ENCODE results near the gene HYDIN.
"Not testable (repeated sequence)": the region's sequence is repeated elsewhere in the genome, so short reads cannot be mapped to it uniquely, and the experiment has no call there.

DNA sequence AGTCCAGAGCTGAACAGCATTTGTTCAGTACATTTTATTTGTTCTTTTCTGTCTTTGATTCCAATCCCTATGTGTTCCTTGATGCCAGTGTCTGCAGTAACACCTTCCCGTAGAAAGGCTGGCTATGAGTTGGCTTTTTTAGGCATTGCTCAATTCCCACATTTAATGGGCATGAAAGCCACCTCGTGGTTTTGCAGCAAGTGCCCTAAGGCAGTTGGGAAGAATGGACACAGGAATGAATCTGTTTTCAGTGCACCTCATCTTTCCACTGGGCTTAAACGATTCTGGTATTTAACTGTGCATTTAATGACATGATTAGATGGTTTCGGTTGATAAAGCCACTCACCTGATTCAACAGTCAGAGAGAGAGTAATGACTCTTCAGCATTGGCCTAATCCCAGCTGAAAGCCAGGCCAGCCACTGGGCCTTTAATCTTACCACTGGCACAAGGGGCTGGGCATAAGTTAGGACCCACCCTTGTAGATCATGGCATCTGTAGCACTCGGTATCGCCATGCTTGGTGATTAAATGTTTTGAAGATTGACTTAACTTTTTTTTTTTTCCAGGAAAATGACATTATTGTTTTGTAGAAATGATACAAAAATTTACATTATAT lies 211.3 kb downstream of the HYDIN start:
- TF ChIP-seq, protein P1, sequence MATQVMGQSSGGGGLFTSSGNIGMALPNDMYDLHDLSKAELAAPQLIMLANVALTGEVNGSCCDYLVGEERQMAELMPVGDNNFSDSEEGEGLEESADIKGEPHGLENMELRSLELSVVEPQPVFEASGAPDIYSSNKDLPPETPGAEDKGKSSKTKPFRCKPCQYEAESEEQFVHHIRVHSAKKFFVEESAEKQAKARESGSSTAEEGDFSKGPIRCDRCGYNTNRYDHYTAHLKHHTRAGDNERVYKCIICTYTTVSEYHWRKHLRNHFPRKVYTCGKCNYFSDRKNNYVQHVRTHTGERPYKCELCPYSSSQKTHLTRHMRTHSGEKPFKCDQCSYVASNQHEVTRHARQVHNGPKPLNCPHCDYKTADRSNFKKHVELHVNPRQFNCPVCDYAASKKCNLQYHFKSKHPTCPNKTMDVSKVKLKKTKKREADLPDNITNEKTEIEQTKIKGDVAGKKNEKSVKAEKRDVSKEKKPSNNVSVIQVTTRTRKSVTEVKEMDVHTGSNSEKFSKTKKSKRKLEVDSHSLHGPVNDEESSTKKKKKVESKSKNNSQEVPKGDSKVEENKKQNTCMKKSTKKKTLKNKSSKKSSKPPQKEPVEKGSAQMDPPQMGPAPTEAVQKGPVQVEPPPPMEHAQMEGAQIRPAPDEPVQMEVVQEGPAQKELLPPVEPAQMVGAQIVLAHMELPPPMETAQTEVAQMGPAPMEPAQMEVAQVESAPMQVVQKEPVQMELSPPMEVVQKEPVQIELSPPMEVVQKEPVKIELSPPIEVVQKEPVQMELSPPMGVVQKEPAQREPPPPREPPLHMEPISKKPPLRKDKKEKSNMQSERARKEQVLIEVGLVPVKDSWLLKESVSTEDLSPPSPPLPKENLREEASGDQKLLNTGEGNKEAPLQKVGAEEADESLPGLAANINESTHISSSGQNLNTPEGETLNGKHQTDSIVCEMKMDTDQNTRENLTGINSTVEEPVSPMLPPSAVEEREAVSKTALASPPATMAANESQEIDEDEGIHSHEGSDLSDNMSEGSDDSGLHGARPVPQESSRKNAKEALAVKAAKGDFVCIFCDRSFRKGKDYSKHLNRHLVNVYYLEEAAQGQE (IDR thresholded peaks at IDR 0.05; ENCODE audit: unreplicated experiment) = not testable (repeated sequence)
- TF ChIP-seq, protein P2, sequence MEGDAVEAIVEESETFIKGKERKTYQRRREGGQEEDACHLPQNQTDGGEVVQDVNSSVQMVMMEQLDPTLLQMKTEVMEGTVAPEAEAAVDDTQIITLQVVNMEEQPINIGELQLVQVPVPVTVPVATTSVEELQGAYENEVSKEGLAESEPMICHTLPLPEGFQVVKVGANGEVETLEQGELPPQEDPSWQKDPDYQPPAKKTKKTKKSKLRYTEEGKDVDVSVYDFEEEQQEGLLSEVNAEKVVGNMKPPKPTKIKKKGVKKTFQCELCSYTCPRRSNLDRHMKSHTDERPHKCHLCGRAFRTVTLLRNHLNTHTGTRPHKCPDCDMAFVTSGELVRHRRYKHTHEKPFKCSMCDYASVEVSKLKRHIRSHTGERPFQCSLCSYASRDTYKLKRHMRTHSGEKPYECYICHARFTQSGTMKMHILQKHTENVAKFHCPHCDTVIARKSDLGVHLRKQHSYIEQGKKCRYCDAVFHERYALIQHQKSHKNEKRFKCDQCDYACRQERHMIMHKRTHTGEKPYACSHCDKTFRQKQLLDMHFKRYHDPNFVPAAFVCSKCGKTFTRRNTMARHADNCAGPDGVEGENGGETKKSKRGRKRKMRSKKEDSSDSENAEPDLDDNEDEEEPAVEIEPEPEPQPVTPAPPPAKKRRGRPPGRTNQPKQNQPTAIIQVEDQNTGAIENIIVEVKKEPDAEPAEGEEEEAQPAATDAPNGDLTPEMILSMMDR (conservative IDR thresholded peaks at IDR 0.05; ENCODE audit: low read depth in 2 of 2) = not testable (repeated sequence)
- not testable (repeated sequence) for TF ChIP-seq POLR2AphosphoS5 (IDR thresholded peaks at IDR 0.05; ENCODE audit: low read depth); EZH2 (IDR thresholded peaks at IDR 0.05; ENCODE audit: low read depth, unreplicated experiment); ZNF331 (CRISPR knock-in tag; IDR thresholded peaks at IDR 0.05; ENCODE audit: low read depth); NANOG (IDR thresholded peaks at IDR 0.05; ENCODE audit: borderline replicate concordance); EZH2phosphoT487 (IDR thresholded peaks at IDR 0.05; ENCODE audit: unreplicated experiment); JUNB (IDR thresholded peaks at IDR 0.05; ENCODE audit: unreplicated experiment); ZNF114 (CRISPR knock-in tag; IDR thresholded peaks at IDR 0.05); CREB1 (CRISPR knock-in tag; IDR thresholded peaks at IDR 0.05; ENCODE audit: low read depth)
- TF ChIP-seq, protein P3, sequence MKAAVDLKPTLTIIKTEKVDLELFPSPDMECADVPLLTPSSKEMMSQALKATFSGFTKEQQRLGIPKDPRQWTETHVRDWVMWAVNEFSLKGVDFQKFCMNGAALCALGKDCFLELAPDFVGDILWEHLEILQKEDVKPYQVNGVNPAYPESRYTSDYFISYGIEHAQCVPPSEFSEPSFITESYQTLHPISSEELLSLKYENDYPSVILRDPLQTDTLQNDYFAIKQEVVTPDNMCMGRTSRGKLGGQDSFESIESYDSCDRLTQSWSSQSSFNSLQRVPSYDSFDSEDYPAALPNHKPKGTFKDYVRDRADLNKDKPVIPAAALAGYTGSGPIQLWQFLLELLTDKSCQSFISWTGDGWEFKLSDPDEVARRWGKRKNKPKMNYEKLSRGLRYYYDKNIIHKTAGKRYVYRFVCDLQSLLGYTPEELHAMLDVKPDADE (IDR thresholded peaks at IDR 0.05) = not testable (repeated sequence)

All from GM23338 (cell line).